Stimulated activated naive CD8-positive, alpha-beta T cell treated with anti-CD3 and anti-CD28 coated beads, Interleukin-15, Interleukin-2, amounts not matched to agents 100 U/mL and 50 U/mL, for 24 hours (primary cell): ENCODE measurements around the gene U2AF1L4.

Source experiments
- ATAC-seq: fragments of 150-1000 bp; cut with Tn5 transposase; one replicate; pipeline ENCODE4 v1.10.0; 2021
- DNase-seq: peaks from one replicate; pipeline ENCODE4 v3.0.0; 2021

U2AF1L4 gene, protein sequence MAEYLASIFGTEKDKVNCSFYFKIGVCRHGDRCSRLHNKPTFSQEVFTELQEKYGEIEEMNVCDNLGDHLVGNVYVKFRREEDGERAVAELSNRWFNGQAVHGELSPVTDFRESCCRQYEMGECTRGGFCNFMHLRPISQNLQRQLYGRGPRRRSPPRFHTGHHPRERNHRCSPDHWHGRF

DNA sequence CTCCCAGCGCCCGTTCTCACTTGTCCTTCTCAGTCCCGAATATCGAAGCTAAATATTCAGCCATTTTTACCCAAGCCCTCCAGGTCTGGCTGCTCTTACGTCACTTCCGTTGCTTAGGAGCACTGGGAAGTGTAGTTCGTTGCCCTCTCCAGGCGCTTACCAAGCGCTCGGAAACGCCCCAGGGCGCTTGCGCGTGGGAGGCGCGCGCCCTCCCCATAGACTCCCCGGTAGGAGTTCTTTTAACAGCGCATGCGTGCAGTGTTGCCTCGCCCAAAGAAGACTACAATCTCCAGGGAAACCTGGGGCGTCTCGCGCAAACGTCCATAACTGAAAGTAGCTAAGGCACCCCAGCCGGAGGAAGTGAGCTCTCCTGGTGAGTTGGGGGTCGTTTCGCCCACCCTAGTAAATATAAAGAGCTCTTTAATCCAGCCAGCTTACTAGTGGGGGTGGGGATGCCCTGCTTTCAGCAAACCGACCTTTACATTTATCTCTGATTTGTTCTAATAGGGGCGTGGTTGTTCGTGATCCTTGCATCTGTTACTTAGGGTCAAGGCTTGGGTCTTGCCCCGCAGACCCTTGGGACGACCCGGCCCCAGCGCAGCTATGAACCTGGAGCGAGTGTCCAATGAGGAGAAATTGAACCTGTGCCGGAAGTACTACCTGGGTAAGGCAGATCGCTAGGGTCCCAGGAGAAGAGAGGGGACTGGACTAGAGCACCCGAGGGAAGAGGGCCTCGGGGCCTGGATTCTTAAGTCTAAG lies at the start of gene U2AF1L4, which contains the start of gene PSENEN:
Gene U2AF1L4, minus strand, starts transcription at position 91 of the 759 bp plus-strand sequence. Its CDS starts 27 bp downstream, at position 64.
Gene PSENEN, plus strand, starts transcription at position 324 of the 759 bp plus-strand sequence. Its CDS starts 280 bp downstream, at position 604.
- DNase-seq (peak; percentile 95), ATAC-seq (peak; percentile 57)

DNA sequence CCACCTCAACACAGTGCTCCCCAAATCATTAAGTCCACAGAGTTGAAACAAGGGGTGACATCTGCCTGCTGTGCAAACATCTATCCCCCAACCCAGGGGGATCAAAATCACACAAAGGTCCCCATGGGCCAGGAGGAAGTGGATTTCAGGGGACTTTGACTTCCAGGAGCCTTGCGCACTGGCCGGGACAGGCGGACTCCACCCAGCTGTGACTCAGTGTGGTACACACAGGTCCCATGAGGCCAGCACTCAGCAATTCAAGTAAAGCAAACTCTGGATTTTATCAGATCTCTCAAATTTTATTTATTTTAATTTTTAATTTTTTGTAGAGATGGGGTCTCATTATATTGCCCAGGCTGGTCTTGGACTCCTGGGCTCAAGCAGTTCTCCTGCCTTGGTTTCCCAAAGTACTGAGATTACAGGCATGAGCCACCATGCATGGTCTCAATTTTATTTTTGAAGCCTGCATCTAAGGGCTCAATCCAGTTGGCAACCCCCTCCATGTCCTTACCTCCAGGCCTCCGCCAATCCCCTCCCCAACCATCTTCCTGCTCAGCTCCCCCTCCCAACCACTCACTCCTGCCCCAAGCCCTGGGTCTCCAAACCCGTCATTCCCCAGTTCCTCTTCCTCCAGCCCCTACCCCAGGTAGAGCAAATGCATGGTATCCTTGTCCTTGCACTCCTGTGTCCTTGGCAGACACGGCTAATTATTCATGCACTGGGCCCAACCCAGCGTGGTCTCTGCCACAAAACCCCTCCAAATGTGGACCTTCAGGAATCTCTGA lies 48.4 kb upstream of the U2AF1L4 start:
- ATAC-seq = no peak
- DNase-seq = no peak

DNA sequence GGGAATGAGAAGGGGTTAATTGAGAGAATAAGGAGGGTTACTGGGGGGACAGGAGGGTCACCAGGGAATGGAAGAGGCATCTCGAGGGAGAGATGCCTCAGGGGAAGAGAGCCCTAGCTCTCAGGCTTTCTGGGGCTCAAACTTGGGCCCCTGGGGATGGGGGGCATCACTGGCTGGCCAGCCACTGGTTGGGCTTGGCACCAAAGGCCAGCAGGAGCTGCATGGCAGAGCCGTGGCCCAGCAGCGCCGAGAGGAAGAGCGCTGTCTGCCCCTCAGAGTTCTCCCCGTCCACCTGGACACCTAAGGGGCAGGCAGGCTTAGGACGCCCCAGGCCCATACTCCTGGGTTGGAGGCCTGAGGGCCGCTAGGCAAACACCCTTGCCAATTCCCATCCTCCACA lies 47.7 kb upstream of the U2AF1L4 start:
- no peak for ATAC-seq
- no peak for DNase-seq

DNA sequence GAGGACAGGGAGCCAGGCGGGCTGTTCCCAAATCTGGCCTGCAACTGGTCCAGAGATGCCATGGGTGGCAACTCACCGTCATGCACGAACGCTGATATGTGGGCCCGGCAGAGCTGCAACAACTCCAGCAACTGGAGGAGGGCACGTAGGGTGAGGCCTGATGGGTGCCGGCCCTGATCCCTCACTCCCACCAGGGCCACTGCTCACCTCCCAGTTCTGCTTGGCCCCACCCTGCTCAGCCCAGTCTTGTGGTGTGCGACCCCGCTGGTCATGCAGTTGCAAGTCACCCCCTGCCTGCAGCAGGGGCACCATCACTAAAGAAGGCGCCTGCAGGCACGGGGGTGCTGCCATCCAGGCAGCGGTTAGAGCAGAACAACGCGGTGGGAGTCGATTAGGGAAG lies 47.1 kb upstream of the U2AF1L4 start:
- no peak for DNase-seq
- no peak for ATAC-seq

DNA sequence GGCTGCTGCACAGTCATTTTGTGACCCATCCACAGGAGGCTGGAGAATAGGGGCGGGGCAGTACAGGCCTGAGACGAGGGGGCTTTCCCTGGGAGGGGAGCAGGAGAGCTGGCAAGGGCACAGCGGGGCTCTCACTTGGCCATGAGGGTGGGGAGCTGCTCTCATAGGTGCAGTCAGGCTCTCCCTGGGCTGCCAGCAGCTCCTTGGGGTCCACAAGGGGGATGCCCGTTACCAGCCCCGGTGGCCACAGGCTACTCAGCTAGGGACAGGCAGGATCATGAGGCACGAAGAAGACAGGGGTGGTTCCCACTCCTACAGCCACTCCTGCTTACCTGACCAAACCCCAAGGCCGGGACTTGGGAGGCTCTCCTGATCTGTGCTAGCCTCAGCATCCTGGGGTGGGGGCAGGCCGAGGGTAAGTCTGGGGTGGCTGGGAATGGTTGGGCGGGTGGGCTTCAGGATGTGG lies 46.6 kb upstream of the U2AF1L4 start:
- ATAC-seq (no peak), DNase-seq (no peak)

DNA sequence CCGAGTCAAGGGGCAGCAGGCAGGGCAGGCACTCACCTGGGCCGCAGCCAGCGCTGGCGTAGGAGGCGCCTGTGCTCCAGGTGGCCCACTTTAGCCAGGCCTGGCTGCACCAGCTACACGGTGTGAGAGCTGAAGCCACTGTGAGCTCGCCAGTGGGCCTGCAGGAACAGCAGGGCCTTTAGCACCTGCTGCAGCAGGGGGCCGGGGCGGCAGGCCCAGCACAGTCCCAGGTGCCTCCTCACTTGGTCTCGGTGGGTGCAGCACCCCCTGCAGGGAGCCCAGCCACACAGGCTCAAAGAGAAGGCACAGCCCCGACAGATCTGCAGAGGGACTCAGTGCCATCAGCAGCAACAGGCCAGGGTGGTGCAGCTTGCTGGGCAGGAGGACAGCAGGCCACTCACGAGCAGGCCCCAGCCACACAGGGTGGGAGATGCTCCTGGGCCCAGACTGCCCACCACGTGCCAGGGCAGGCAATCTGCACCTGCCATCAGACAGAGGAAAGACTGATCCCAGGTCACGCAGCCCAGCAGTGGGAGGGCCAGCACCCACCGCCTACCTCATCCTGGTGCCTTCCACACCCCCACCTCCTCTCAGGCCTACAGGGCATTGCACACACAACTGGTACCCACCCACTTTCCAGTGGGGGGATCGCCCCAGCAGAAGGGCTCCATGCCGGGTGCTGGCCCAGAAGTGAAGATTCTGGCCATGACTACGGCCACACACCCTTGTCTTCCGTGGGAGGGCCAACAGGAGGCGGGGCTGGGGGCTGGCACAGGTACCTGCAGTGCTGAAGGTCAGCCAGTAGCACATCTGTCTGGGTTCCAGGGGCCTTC lies 46.0 kb upstream of the U2AF1L4 start:
- ATAC-seq = no peak

DNA sequence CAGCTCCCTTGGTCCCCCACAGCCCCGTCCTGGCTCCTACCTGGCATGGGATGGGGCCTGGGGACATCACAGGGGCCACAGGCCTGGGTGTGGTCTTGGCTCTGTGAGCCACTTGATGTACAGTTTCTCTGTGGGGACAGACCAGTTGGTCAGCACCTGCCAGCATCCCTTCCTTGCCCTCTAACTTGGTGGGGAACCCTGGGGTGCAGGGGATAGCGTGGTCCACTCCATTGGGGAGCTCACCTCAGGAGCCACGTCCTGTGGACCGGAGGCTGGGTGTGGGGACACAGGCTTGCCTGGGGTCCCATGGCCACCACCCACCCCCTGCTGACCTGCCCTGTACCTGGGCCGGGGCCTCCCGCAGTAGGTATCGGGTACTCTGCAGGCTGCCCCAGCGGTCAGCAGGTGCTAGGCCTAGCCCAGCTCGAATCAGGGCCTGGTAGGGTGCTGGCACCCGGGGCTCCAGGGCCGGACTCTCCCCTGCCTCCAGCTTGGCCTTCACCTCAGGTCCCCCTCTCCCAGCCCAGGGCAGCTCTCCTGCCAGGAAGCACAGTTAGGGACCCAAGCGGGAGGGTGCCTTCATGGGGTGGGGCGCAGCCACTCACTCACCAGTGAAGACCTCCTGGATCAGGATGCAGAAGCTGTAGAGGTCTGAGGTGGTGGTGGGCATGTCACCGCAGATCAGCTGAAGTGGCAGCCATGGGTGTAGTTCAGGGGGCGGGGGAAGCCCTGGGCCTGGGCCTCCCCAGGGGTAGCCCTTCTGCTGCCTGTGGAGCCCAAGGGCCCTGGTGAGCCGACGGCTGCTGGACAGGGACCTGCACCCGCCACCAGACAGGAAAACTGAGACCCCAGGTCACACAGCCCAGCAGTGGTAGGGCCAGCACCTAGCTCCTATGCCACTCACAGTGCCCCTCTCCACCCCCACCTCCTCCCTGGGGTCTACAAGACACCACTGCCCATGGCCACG lies 45.0 kb upstream of the U2AF1L4 start:
- ATAC-seq (no peak), DNase-seq (no peak)

More for the DNA sequence above, 46.0 kb upstream of the U2AF1L4 start:
- peak; percentile 24 for DNase-seq

DNA sequence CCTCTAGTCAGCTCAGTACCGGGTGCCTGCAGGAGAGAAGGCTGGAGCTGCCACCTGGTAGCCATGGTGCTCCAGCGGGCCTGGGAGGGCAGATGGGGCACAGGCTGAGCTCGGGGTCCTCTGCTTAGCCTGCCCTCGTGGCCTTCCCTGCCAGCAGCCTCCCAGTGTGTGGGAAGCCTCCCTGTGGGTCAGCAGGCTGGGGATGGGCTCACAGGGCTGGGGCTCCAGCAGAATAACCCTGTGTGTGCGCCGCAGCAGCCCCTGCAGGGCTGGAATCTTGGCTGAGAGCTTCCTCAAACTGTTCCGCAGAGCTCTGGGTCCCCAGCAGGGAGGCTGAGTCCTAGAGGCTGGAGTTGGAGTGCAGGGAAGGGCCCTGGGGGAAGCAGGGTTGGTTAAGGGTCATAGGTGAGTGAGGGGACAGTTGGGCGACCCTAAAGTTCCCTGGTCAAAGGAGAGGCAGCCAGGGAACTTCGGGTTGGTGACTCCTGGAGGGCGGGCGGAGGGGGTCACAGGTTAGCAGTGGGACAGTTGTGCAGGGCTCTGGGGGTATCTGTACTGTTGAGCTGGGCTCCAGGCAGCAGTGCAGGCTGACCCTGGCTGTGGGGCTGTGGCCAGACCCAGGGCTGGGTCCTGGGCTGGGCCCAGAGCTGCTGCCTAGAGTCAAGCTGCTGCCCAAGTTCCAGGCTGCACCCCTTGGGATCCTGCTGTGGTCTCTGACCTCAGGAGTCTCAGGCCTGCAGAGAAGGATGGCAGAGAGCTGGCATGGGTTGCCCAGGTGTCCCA lies 44.2 kb upstream of the U2AF1L4 start:
- DNase-seq (no peak), ATAC-seq (no peak)

DNA sequence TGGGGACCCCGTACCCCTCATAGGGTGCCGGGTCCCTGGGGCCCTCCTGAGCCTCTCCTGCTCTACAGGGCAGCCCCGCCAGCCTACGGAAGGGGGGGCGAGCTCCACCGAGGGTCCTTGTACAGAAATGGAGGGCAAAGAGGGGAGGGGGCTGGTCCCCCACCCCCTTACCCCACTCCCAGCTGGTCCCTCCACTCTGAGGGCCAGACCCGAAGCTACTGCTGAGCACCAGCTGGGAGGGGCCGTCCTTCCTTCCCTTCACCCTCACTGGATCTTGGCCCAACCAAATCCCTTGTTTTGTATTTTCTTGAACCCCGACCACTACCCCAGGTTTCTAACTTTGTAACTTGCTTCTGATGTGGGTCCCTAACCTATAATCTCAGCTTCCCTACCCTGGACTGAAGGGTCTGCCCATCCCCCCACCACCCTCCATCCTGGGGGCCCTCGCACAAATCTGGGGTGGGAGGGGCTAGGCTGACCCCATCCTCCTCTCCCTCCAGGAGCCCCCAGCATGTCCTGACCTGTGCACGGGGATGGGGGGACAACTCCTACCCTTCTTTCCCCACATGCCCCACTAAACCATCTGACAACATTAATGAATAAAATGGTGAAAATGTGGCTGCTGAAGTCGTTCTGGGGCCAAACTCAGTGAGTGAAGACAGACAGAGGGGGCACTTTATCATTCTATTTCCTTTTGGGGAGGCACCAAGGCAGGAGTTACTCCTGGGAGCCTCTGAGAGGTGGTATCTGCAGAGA lies 43.2 kb upstream of the U2AF1L4 start:
- DNase-seq (no peak), ATAC-seq (no peak)

DNA sequence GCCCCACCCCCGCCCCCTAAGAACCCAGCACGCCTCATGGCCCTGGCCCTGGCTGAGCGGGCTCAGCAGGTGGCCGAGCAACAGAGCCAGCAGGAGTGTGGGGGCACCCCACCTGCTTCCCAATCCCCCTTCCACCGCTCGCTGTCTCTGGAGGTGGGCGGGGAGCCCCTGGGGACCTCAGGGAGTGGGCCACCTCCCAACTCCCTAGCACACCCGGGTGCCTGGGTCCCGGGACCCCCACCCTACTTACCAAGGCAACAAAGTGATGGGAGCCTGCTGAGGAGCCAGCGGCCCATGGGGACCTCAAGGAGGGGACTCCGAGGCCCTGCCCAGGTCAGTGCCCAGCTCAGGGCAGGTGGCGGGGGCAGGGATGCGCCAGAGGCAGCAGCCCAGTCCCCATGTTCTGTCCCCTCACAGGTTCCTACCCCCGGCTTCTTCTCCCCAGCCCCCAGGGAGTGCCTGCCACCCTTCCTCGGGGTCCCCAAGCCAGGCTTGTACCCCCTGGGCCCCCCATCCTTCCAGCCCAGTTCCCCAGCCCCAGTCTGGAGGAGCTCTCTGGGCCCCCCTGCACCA lies 42.1 kb upstream of the U2AF1L4 start:
- ATAC-seq (no peak), DNase-seq (no peak)

DNA sequence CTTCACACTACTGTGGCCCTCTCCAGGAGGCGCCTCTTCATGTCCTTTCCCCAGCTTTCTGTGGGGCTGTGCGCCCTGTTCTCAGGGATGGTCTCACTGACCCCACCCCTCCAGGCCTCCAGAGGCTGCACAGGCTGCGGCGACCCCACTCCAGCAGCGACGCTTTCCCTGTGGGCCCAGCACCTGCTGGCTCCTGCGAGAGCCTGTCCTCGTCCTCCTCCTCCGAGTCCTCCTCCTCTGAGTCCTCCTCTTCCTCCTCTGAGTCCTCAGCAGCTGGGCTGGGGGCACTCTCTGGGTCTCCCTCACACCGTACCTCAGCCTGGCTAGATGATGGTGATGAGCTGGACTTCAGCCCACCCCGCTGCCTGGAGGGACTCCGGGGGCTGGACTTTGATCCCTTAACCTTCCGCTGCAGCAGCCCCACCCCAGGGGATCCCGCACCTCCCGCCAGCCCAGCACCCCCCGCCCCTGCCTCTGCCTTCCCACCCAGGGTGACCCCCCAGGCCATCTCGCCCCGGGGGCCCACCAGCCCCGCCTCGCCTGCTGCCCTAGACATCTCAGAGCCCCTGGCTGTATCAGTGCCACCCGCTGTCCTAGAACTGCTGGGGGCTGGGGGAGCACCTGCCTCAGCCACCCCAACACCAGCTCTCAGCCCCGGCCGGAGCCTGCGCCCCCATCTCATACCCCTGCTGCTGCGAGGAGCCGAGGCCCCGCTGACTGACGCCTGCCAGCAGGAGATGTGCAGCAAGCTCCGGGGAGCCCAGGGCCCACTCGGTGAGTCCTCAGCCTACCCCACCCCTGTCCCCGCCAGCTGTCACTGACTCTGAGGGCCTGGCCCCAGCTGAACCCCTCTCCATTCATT lies 41.3 kb upstream of the U2AF1L4 start:
- ATAC-seq = no peak
- DNase-seq = no peak

DNA sequence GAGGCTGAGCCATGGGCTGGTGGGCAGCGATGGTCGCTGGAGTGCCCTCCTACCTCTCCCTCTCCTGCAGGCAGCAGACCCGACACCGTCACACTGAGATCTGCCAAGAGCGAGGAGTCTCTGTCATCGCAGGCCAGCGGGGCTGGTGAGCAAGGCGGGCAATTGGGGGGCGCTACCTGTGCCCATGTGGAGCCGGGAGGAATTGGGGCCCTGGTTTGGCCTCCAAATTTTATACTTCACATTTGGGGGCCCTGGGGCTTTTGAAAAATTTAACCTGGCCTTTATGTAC lies 40.1 kb upstream of the U2AF1L4 start:
- ATAC-seq (no peak), DNase-seq (no peak)

DNA sequence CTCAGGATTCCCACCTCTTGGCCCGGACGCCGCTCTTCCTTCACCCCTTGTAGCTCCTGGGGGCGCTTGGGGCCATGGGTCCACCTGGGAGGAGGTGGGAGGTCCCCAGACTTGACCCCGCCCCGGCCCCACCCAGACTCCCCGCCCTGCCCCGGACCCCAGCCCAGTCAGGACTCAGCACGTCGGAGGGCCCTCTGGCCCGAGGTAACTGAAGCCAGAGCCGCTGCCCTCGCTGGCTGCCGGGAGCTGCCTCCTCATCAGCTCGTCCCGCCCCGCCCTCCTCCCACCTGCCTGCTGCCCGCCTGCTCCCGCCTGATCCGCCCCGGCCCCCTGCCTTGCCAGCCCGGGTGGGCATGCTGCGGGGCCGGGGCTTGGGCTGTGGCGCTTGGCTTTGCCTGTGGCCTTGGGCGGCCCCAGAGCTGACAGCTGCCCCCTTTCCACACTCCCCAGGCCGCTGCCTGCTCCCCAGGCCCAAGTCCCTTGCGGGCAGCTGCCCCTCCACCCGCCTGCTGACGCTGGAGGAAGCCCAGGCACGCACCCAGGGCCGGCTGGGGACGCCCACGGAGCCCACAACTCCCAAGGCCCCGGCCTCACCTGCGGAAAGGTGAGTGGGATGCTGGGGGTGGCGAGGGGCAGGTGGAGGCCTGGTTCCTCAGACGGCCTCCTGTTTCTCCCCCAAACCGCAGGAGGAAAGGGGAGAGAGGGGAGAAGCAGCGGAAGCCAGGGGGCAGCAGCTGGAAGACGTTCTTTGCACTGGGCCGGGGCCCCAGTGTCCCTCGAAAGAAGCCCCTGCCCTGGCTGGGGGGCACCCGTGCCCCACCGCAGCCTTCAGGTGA lies 39.5 kb upstream of the U2AF1L4 start:
- ATAC-seq (no peak), DNase-seq (no peak)

DNA sequence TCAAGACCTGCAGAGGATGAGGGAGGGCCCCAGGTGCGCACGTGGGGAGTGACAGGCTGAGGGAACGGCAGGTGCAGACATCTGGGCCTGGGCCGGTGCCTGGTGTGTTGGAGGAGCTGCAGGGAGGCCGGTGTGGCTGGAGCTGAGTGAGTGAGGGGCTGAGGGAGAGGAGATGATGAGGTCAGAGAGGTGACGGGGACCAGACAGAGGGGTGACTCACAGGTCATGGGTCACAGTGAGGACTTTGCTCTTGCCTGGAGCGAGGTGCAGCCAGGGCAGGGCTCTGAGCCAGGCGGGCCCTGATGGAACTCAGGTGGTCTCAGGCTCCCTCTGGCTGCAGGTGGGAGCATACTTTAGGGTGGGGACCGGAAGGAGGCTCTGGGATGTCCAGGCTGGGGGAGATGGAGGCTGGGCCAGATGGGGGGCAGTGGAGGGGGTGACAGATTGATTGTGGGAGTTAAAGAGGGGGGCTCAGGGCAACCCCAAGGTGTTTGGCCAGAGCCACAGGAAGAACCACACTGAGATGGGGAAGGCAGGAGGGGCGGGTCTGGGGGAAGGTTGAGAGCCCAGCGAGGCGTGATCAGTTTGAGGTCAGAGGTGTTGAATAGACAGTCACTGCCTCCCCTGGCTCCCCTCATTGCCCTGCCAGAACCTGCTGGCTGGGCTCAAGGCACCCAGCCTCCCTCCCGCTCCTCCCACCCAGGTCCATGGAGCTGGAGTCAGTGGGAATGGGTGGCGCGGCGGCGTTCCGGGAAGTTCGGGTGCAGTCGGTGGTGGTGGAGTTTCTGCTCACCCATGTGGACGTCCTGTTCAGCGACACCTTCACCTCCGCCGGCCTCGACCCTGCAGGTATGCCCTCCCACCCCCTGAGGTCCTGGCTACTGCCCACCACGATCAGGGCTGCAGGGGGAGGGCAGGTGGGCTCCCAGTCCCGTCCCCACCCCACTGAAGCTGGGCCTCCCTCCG lies 38.5 kb upstream of the U2AF1L4 start:
- DNase-seq (no peak), ATAC-seq (no peak)

DNA sequence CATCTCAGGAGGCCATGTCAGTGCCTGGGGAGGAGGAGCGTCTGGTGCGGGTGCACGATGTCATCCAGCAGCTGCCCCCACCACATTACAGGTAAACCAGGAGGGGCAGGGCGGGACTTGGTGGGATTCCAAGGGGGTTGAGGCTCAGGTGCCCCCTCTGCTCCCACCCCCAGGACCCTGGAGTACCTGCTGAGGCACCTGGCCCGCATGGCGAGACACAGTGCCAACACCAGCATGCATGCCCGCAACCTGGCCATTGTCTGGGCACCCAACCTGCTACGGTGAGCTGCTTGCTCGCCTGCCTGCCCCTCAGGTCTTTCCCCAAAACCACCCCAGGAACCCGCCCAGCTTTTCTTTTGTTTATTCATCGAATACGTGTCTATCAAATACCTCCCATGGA lies 37.4 kb upstream of the U2AF1L4 start:
- DNase-seq = no peak
- no peak for ATAC-seq

DNA sequence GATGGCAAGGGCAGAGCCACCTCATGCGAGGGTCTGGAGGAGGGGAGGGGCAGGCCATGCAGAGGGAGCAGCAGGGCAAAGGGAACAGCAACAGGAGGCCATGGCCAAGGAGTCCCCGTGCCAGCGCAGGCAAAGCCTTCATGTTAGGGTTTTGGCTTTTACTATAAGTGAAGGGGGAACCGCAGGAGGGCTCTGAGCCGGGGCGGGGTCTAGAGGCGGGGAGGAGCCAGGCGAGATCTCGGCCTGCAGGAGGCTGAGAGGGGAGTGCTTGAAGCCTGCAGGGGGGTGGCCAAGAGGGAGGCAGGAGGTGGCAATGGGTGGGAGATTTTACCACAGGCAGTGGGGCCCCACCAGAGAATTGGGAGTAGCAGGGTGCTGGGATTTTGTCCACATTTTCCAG lies 36.4 kb upstream of the U2AF1L4 start:
- no peak for DNase-seq
- no peak for ATAC-seq
